ENCODE results near the gene CCDC171.
"Not testable (repeated sequence)": the region's sequence is repeated elsewhere in the genome, so short reads cannot be mapped to it uniquely, and the experiment has no call there.

The CCDC171 gene

DNA sequence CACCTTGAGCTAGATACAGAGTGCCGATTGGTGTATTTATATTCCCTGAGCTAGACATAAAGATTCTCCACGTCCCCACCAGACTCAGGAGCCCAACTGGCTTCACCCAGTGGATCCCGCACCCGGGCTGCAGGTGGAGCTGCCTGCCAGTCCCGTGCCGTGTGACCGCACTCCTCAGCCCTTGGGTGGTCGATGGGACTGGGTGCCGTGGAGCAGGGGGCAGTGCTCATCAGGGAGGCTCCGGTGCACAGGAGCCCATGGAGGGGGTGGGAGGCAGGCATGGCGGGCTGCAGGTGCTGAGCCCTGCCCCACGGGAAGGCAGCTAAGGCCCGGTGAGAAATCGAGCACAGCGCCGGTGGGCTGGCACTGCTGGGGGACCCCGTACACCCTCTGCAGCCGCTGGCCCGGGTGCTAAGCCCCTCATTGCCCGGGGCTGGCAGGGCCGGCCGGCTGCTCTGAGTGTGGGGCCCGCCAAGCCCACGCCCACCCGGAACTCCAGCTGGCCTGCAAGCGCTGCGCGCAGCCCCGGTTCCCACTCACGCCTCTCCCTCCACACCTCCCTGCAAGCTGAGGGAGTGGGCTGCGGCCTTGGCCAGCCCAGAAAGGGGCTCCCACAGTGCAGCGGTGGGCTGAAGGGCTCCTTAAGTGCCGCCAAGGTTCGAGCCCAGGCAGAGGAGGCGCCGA, 147.2 kb downstream of the CCDC171 start:
- not testable (repeated sequence) for DNase-seq

- DNase-seq, result no peak
Observed at GRCh38 chr9:15707000-15707399, 154.2 kb downstream of the CCDC171 start.

- no peak for DNase-seq
Observed at GRCh38 chr9:15711531-15711930, 158.7 kb downstream of the CCDC171 start.

DNA sequence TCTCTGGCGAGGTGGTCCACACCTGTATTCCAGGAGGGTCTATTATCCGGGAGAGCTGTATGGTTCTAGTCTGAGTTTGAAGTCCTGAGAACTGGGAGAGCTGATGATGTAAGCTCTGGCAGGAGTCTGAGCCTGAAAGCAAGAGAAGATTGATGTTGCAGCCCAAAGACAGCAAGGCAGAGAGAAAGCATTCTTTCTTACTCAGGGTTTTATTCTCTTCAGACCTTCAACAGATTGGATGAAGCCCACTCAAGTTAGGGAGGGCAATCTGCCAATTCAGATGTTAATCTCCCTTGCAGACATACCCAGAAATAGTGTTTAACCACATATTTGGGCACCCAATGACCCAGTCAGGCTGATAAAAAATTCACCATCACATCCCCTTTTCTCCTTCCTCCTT, 159.1 kb downstream of the CCDC171 start:
- no peak for DNase-seq

DNA sequence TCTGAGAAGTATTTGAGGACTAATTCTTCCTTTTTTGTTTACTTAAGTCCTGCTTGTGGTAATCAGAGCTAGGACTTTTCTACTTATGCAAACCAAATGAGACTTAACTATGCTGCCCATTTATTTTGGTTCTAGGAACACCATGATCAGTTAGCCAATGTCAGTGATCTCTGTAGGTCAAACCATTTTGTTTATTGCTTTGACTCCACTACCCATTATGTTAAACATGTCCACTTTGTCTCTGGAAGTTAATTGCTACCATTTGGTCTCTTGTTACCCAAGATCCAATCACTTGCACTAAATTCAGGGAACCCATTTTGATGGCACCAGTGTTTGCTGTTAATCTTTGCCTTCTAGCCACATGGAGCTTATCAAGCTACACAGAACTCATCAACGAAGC, 161.9 kb downstream of the CCDC171 start:
- DNase-seq, result no peak

DNA sequence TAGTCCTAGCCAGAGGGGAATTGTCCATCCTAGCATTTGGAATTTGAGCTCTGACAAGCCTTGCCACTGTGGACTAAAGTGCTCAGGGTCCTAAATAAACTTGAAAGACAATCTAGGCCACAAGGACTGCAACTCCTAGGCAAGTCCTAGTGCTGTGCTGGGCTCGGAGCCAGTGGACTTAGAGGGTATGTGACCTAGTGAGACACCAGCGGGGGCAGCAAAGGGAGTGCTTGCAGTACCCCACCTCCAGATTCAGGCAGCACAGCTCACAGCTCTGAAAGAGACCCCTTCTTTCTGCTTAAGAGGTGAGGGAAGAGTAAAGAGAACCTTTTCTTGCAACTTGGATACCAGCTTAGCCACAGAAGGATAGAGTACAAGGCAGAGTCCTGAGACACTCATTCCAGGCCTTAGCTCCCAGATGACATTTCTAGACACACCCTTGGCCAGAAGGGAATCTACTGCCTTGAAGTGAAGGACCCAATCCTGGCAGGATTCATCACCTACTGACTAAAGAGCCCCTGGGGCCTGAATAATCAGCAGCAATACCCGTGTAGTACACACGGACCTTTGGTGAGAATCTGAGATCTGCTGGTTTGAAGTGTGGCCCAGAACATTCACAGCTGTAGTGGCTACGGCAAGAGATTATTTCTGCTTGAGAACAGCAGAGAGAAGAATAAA, 164.6 kb downstream of the CCDC171 start:
- DNase-seq, result no peak

GRCh38 chr9:15718423-15718822, 165.6 kb downstream of the CCDC171 start:
- no peak for DNase-seq

DNA sequence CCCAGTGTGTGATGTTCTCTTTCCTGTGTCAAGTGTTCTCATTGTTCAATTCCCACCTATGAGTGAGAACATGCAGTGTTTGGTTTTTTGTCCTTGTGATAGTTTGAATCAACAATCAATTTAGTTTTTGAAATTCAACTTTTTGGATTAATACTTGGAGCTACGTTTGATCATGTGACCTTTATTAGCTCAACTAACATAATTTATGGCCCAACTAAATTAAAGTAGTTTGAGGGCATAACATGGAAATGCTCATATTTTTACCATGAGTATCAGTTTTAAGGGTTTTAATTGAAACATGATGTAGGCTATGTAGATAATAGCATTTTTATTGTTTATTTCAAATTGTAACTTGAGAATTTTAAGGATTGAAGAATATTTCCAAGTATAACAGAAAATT, 168.0 kb downstream of the CCDC171 start:
- DNase-seq, result no peak

DNA sequence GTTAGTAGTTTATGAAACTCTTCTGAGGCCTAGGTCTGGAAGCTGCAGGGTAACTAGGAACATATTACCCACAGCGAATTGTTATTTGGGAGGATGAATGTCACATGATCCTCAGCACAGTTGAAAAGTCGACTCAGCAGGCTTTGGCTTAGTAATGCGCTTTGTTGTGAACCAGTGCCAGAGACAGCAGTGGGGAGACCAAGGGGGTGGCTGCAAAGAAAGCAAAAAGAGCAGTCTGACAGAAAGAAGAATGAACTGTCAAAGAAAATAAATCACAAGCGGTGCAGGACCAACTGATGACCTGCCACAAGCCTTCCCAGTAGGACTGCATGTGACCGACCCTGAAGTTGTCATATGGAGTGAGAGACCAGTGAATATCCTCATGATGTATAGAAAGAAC, 170.0 kb downstream of the CCDC171 start:
- DNase-seq, result no peak

GRCh38 chr9:15724016-15724415, 171.2 kb downstream of the CCDC171 start:
- DNase-seq, result no peak

- no peak for DNase-seq
Observed at GRCh38 chr9:15724612-15725011, 171.8 kb downstream of the CCDC171 start.

DNA sequence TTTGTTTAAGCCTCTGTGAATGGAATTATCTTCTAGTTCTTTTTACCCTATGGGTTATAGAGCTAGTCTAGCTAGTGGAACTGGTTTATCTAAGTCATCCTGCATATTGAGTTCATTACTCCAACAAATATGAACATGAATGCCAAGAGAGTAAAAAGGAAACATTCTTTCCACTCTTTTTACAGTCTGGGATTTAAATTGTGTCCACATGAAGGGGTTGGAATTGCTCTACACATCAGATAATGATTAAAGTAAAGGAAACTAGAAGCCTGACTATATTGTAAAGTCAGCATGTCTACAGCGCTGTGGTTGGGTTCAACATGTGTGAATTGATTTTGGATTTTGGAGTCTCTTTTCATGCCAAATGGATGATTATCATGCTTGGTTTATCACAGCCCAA, 173.1 kb downstream of the CCDC171 start:
- no peak for DNase-seq

DNA sequence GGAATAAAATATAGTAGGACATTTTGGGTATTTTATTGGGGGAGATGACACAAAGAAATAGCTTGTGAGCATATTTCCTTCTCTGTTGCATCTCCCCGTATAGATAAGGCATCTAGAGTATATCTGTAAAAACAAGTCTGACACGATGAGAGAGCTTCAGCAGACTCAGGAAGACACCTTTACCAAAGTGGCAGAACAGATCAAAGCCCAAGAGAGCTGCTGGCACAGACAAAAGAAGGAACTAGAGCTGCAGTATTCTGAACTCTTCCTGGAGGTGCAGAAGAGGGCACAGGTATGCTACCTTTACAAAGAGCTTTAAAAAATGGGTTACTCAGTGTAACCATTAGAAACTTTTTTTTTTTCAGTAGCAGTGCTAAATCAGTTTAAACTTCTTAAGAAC, 176.7 kb downstream of the CCDC171 start:
- no peak for DNase-seq

DNA sequence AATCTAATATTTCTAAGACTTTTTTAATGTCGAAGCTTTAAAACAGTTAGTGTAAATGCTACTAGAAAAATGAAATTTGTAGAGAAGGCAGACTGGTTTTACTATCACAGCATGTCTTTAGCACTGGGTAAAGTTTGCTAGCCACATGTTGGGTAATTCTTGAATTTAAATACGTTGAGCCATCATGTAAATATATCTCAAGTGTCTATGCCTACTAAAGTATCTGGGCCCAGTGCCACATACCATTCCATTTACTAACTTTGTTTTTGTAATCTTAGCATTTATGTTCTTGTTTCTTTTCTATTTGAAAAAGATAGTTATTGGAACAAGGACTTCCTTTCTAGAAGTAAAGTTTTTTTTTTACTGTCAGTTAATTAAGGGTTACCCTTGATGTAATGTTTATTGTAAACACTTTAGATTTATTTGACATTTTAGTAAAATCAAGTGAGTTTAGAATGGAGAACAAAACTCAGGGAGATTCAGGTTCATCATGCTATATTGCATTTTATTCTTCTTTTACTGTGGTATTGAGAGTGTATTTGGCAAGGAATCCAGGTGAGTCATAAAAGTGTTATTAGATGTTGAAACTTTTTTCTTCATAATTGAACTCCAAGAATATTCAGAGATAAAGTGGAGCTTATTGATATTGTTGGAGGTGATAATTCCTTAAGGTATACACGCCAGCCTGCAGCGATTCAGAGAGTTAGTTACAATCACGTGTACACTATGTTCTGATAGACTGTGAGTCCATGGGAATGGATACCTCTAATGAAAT, 182.4 kb downstream of the CCDC171 start:
- DNase-seq, result no peak

GRCh38 chr9:15736569-15736968, 183.7 kb downstream of the CCDC171 start:
- DNase-seq, result no peak

- no peak for DNase-seq
Observed at GRCh38 chr9:15738011-15738410, 185.2 kb downstream of the CCDC171 start.

DNA sequence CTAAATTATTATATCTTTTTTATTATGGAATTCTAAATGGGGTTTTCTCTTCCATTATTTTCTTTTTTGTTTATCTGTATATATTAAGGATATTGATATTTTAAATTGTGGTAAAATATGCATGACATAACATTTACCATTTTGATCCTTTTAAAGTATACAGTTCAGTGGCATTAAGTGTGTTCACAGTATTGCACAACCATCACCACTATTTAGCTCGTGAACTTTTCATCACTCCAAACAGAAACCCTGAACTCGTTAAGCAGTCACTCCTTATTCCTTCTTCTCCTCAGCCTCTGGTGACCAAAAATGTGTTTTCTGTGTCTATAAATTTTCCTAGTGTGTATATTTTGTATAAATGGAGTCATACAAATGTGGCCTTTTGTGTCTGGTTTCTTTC, 188.2 kb downstream of the CCDC171 start:
- DNase-seq, result no peak

DNA sequence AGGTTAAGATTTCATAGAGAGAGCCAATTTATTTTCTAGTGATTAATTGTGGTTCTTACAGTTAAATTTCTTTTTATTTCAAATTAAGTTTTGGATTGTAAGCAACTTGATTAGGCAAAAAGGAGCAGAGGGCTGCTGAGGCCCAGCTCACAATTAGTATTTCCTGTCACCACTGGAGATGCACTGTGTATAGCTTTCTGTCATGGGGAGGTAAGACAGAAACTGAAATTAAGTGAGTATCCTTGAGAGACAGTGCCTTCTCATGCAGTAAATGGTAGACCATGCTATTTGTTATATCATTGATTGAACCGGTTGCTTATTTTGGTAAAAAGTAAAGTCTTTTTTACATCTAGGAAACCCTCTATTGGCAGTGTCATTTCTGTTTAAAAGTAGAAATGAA, 190.7 kb downstream of the CCDC171 start:
- DNase-seq, result no peak

- no peak for DNase-seq
Observed at GRCh38 chr9:15744196-15744595, 191.4 kb downstream of the CCDC171 start.

DNA sequence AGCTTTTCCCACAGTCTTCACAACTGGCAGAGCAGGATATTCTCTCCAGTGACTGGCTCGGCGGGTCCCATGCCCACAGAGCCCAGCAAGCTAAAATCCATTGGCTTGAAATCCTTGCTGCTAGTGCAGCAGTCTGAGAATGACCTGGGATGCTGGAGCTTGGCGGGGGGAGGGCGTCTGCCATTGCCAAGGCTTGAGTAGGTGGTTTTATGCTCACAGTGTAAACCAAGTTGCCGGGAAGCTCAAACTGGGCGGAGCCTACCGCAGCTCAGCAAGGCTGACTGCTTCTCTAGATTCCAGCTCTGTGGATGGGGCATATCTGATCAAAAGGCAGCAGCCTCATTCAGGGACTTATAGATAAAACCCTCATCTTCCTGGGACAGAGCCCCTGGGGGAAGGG, 194.1 kb downstream of the CCDC171 start:
- no peak for DNase-seq

GRCh38 chr9:15755660-15756059, 202.8 kb downstream of the CCDC171 start:
- DNase-seq, result no peak

DNA sequence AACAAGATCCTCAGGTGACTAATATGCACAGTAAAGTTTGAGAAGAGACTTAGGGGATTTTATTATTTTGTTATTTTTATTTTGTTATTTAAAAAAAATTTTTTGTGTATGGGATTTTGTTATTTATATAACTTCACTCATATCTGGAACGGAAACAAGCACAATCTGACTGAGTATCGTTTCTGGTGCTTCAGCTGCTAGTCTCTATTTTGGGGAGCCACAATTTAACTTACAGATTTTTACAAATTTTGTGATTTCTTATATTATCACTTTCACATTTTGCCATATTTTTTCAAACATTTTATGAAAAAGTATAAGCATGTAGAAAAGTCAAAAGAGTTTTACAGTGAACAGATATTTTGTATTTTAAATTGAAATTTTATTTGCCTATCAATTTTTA, 208.7 kb downstream of the CCDC171 start:
- no peak for DNase-seq

DNA sequence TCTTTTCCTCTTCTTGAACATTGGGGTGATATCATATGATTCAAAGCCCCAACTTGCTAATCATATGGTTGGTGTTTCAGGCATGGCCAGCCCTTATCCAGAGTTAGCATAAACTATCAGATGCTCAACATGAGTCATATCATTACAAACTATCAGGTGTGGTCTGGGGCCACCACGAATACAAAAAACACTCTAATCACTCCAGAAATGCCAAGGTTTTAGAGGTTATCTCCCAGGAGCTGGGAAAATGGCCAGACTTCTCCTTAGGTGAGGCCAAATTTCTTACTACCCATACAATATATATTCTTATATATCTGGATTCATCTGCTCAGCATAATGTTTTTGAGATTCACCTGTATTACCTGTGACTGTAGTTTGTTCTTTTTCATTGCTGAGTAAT, 210.5 kb downstream of the CCDC171 start:
- no peak for DNase-seq

DNA sequence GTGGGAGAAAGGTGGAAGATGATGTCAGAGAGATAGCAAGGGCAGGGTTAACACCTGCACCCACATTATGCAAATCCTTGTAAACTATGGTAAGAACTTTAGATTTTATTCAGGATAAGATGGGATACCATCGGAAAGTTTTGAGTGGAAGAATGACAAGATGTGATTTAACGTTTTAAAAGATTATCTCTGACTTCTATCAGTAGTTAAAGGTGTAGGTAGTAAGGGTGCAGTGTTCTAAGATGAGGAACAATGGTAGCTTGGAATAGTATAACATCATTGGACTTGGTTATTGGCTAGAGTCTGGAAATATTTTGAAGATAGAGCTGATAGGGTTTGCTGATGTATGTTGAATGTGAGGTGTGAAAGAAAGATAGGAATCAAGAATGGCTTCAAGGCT, 211.3 kb downstream of the CCDC171 start:
- DNase-seq, result no peak
